ENCODE results near the gene RAP1GDS1. TPM values are rescaled to one million over a fixed set of nuclear protein-coding genes. Genes with fewer than 3 reads are reported as not detected.
A peak's percentile ranks its signal among the peaks of the same experiment; 100 is the strongest.
"Not testable (repeated sequence)": the region's sequence is repeated elsewhere in the genome, so short reads cannot be mapped to it uniquely, and the experiment has no call there.

The RAP1GDS1 gene
- total and polyA plus RNA-seq, 4 experiments from 2014 or later: 36.7 to 48.3 (median 43.8) TPM

GRCh38 chr4:98394134-98394533 is 132.9 kb downstream of the RAP1GDS1 start:
- no peak overlapping the region for H3K27ac Mint-ChIP-seq

GRCh38 chr4:98399915-98400314 is 138.7 kb downstream of the RAP1GDS1 start:
- H3K36me3 Mint-ChIP-seq: peaks cover 10 to 29% of the 10 kb centered on the region in 2 donors
- H3K4me3 ChIP-seq (ENCODE audit: low read length in 2 of 2): no peak overlapping the region
- no peaks in the 10 kb centered on the region for H3K36me3 ChIP-seq (ENCODE audit: insufficient read depth, low read length)
- no peaks in the 10 kb centered on the region for H3K4me1 ChIP-seq (ENCODE audit: insufficient read depth, low read length)
- peaks cover 2 to 18% (median 7%) of the 10 kb centered on the region in 8 donors for H3K9me3 Mint-ChIP-seq
- H3K27ac ChIP-seq (ENCODE audit: low read depth, low read length): no peak overlapping the region
- no peaks in the 10 kb centered on the region for H3K27me3 Mint-ChIP-seq
- peaks cover 0 to 6% (median 4%) of the 10 kb centered on the region in 4 donors for H3K4me1 Mint-ChIP-seq
- no peaks in the 10 kb centered on the region for H3K27me3 ChIP-seq (ENCODE audit: insufficient read depth, low read length)
- no peak for DNase-seq
- POLR2A ChIA-PET (ENCODE audit: partially characterized antibody): no interaction called here
- no peak overlapping the region for H3K4me3 Mint-ChIP-seq
- no peak overlapping the region for H3K27ac Mint-ChIP-seq
- H3K9me3 ChIP-seq (ENCODE audit: control insufficient read depth in 1 of 2, low read length in 2 of 2): no peaks in the 10 kb centered on the region
- CTCF ChIA-PET (ENCODE audit: partially characterized antibody): no interaction called here
- intact Hi-C loops (cut with micrococcal nuclease): no loop called here

More at GRCh38 chr4:98394134-98394533, 132.9 kb downstream of the RAP1GDS1 start:
- H3K36me3 Mint-ChIP-seq: peaks cover 36 to 56% of the 10 kb centered on the region in 2 donors
- Histone ChIP-seq H3K27ac (ENCODE audit: low read depth, low read length) (no peak overlapping the region), H3K36me3 (ENCODE audit: insufficient read depth, low read length) (no peaks in the 10 kb centered on the region), H3K4me1 (ENCODE audit: insufficient read depth, low read length) (no peaks in the 10 kb centered on the region), H3K9me3 (ENCODE audit: control insufficient read depth in 1 of 2, low read length in 2 of 2) (no peaks in the 10 kb centered on the region), H3K27me3 (ENCODE audit: insufficient read depth, low read length) (no peaks in the 10 kb centered on the region), H3K4me3 (ENCODE audit: low read length in 2 of 2) (no peak overlapping the region)
- no peaks in the 10 kb centered on the region for H3K27me3 Mint-ChIP-seq
- H3K4me1 Mint-ChIP-seq: peaks cover 0 to 6% (median 3%) of the 10 kb centered on the region in 4 donors
- no peak overlapping the region for H3K4me3 Mint-ChIP-seq
- POLR2A ChIA-PET (ENCODE audit: partially characterized antibody): no interaction called here
- CTCF ChIA-PET (ENCODE audit: partially characterized antibody): no interaction called here
- DNase-seq: no peak
- H3K9me3 Mint-ChIP-seq: peaks cover 0 to 16% (median 4%) of the 10 kb centered on the region in 8 donors
- intact Hi-C loops (cut with micrococcal nuclease): no loop called here

GRCh38 chr4:98406819-98407218 is 145.6 kb downstream of the RAP1GDS1 start:
- Histone ChIP-seq H3K27me3 (ENCODE audit: insufficient read depth, low read length) (no peaks in the 10 kb centered on the region), H3K4me3 (ENCODE audit: low read length in 2 of 2) (no peak overlapping the region), H3K36me3 (ENCODE audit: insufficient read depth, low read length) (no peaks in the 10 kb centered on the region), H3K4me1 (ENCODE audit: insufficient read depth, low read length) (no peaks in the 10 kb centered on the region), H3K27ac (ENCODE audit: low read depth, low read length) (no peak overlapping the region), H3K9me3 (ENCODE audit: control insufficient read depth in 1 of 2, low read length in 2 of 2) (no peaks in the 10 kb centered on the region)
- ChIA-PET CTCF (ENCODE audit: partially characterized antibody) (no interaction called here), POLR2A (ENCODE audit: partially characterized antibody) (no interaction called here)
- H3K9me3 Mint-ChIP-seq: peaks cover 2 to 10% (median 4%) of the 10 kb centered on the region in 8 donors
- peaks cover 34 to 53% of the 10 kb centered on the region in 2 donors for H3K36me3 Mint-ChIP-seq
- no peak for DNase-seq
- no peaks in the 10 kb centered on the region for H3K27me3 Mint-ChIP-seq
- intact Hi-C loops (cut with micrococcal nuclease): no loop called here
- H3K4me1 Mint-ChIP-seq: peaks cover 0 to 2% (median 0%) of the 10 kb centered on the region in 4 donors
- no peak overlapping the region for H3K4me3 Mint-ChIP-seq
- H3K27ac Mint-ChIP-seq: no peak overlapping the region

GRCh38 chr4:98411731-98412130 is 150.5 kb downstream of the RAP1GDS1 start:
- Mint-ChIP-seq H3K27ac (no peak overlapping the region), H3K4me3 (no peak overlapping the region), H3K27me3 (no peaks in the 10 kb centered on the region), H3K36me3 (peaks cover 46 to 47% of the 10 kb centered on the region in 2 donors), H3K9me3 (peaks cover 0 to 20% (median 12%) of the 10 kb centered on the region in 8 donors), H3K4me1 (peaks cover 0 to 4% (median 0%) of the 10 kb centered on the region in 4 donors)
- intact Hi-C loops (cut with micrococcal nuclease): no loop called here
- CTCF ChIA-PET (ENCODE audit: partially characterized antibody): no interaction called here
- Histone ChIP-seq H3K36me3 (ENCODE audit: insufficient read depth, low read length) (no peaks in the 10 kb centered on the region), H3K27ac (ENCODE audit: low read depth, low read length) (no peak overlapping the region), H3K9me3 (ENCODE audit: control insufficient read depth in 1 of 2, low read length in 2 of 2) (no peaks in the 10 kb centered on the region), H3K4me3 (ENCODE audit: low read length in 2 of 2) (no peak overlapping the region), H3K4me1 (ENCODE audit: insufficient read depth, low read length) (no peaks in the 10 kb centered on the region), H3K27me3 (ENCODE audit: insufficient read depth, low read length) (no peaks in the 10 kb centered on the region)
- POLR2A ChIA-PET (ENCODE audit: partially characterized antibody): no interaction called here
- DNase-seq: no peak

- peaks cover 8% of the 10 kb centered on the region for H3K36me3 ChIP-seq (ENCODE audit: insufficient read depth, low read length)
- ChIA-PET CTCF (ENCODE audit: partially characterized antibody) (interaction anchor here (0.6 to 1.2 kb wide), 2 partner anchors 11 to 51 kb away, joined by 3 to 4 read pairs; no protein-coding TSS in a partner anchor), POLR2A (ENCODE audit: partially characterized antibody) (no interaction called here)
- intact Hi-C loops (cut with micrococcal nuclease): no loop called here
- Mint-ChIP-seq H3K27me3 (no peaks in the 10 kb centered on the region), H3K4me1 (peaks cover 0 to 4% (median 0%) of the 10 kb centered on the region in 4 donors), H3K27ac (peak overlapping the region in 1 of 7 donors; percentile 2), H3K36me3 (peaks cover 46 to 54% of the 10 kb centered on the region in 2 donors), H3K9me3 (peaks cover 0 to 12% (median 7%) of the 10 kb centered on the region in 8 donors), H3K4me3 (no peak overlapping the region)
- H3K27ac ChIP-seq (ENCODE audit: low read depth, low read length): no peak overlapping the region
- H3K4me3 ChIP-seq (ENCODE audit: low read length in 2 of 2): no peak overlapping the region
- no peaks in the 10 kb centered on the region for H3K4me1 ChIP-seq (ENCODE audit: insufficient read depth, low read length)
- no peaks in the 10 kb centered on the region for H3K27me3 ChIP-seq (ENCODE audit: insufficient read depth, low read length)
- H3K9me3 ChIP-seq (ENCODE audit: control insufficient read depth in 1 of 2, low read length in 2 of 2): no peaks in the 10 kb centered on the region
- no peak for DNase-seq
These were observed 155.7 kb downstream of the RAP1GDS1 start for GRCh38 chr4:98416844-98417243.

- H3K27ac Mint-ChIP-seq; CTCF ChIA-PET (ENCODE audit: partially characterized antibody); H3K4me1 ChIP-seq (ENCODE audit: insufficient read depth, low read length); H3K9me3 ChIP-seq (ENCODE audit: control insufficient read depth in 1 of 2, low read length in 2 of 2); H3K9me3 Mint-ChIP-seq; H3K36me3 ChIP-seq (ENCODE audit: insufficient read depth, low read length); H3K27me3 ChIP-seq (ENCODE audit: insufficient read depth, low read length); H3K27ac ChIP-seq (ENCODE audit: low read depth, low read length); H3K27me3 Mint-ChIP-seq; DNase-seq; H3K4me3 Mint-ChIP-seq; H3K4me3 ChIP-seq (ENCODE audit: low read length in 2 of 2); intact Hi-C loops (cut with micrococcal nuclease); H3K4me1 Mint-ChIP-seq: not testable (repeated sequence)
- H3K36me3 Mint-ChIP-seq: peaks cover 62% of the 10 kb centered on the region in 2 donors
- POLR2A ChIA-PET (ENCODE audit: partially characterized antibody): interaction anchor here (0.8 kb wide), 1 partner anchor 21 kb away, joined by 3 read pairs; no protein-coding TSS in a partner anchor
These were observed 159.0 kb downstream of the RAP1GDS1 start for GRCh38 chr4:98420151-98420550.

- POLR2A ChIA-PET (ENCODE audit: partially characterized antibody): no interaction called here
- peaks cover 8% of the 10 kb centered on the region for H3K36me3 ChIP-seq (ENCODE audit: insufficient read depth, low read length)
These were observed 159.9 kb downstream of the RAP1GDS1 start for GRCh38 chr4:98421111-98421510.

More at GRCh38 chr4:98421111-98421510, 159.9 kb downstream of the RAP1GDS1 start:
- H3K9me3 Mint-ChIP-seq: peaks cover 0 to 4% (median 2%) of the 10 kb centered on the region in 8 donors
- no peak overlapping the region for H3K27ac Mint-ChIP-seq
- no peaks in the 10 kb centered on the region for H3K27me3 Mint-ChIP-seq
- DNase-seq: no peak
- H3K27ac ChIP-seq (ENCODE audit: low read depth, low read length): no peak overlapping the region
- no peaks in the 10 kb centered on the region for H3K9me3 ChIP-seq (ENCODE audit: control insufficient read depth in 1 of 2, low read length in 2 of 2)
- H3K4me1 Mint-ChIP-seq: peaks cover 4 to 13% (median 8%) of the 10 kb centered on the region in 4 donors
- CTCF ChIA-PET (ENCODE audit: partially characterized antibody): no interaction called here
- intact Hi-C loops (cut with micrococcal nuclease): no loop called here
- H3K4me1 ChIP-seq (ENCODE audit: insufficient read depth, low read length): no peaks in the 10 kb centered on the region
- H3K27me3 ChIP-seq (ENCODE audit: insufficient read depth, low read length): no peaks in the 10 kb centered on the region
- H3K36me3 Mint-ChIP-seq: peaks cover 60 to 66% of the 10 kb centered on the region in 2 donors
- no peak overlapping the region for H3K4me3 ChIP-seq (ENCODE audit: low read length in 2 of 2)
- no peak overlapping the region for H3K4me3 Mint-ChIP-seq

Data from CD4-positive, alpha-beta memory T cell (primary cell).